K562 (cell line): ENCODE data around the gene SEPTIN2. TPM values are rescaled to one million over a fixed set of nuclear protein-coding genes. Genes with fewer than 3 reads are reported as not detected.
A peak's percentile ranks its signal among the peaks of the same experiment; 100 is the strongest.

ENCODE experiments used
- ATAC-seq: fragments of 200-7000 bp; cut with Tn5 transposase; 3 replicates; pipeline ENCODE4 v1.9.1; 2020; ENCODE audit warnings: moderate library complexity
- BruUV-seq: library from RNA; stranded (reverse); fragments of 400-500 nt; replicated peaks from 2 replicates; lab custom pipeline; 2021; lab: Mats Ljungman, UMichigan
- CTCF ChIA-PET: fragments of 300-600 bp; formaldehyde crosslinking; extraction: SDS; loops from one replicate; lab custom pipeline; 2021; ENCODE audit warnings: low intra/inter-chr PET ratio; lab: Yijun Ruan, JAX
- POLR2A ChIA-PET: fragments of 300-600, 350-650 bp; sonication (Branson Sonifier 250); formaldehyde crosslinking; extraction: SDS; loops from one replicate; lab custom pipeline; 2021; ENCODE audit warnings: antibody characterized with exemption, inconsistent platforms; lab: Yijun Ruan, JAX
- DNase-seq, 4 experiments: peaks; one replicate each; pipeline versions ENCODE4 v3.0.0 to v3.0.0-alpha.2; 2011 to 2018; ENCODE audit warnings: low spot score in 3 of 4, mixed read lengths in 3 of 4; ENCODE audit errors: extremely low read depth in 1 of 4
- FAIRE-seq: peaks from 2 replicates; lab custom pipeline; 2011; peaks lifted over from hg19 to GRCh38; lab: Jason Lieb, UNC
- H2AFZ ChIP-seq: 2 replicates; pipeline ENCODE4 v1.6.0; 2011; ENCODE audit warnings: low read depth, low read length, control low read depth, inconsistent platforms
- H3K27ac ChIP-seq: fragments of 200-600 bp; 3 replicates; pipeline ENCODE4 v1.8.0; 2011; ENCODE audit warnings: low read depth, mild to moderate bottlenecking, control low read depth, inconsistent platforms, low read length, moderate library complexity, mixed read lengths; ENCODE audit errors: extremely low read depth
- H3K27me3 ChIP-seq, 2 experiments: fragments of 300-600 bp in 1 of 2; 2 replicates in 1 of 2; 3 replicates in 1 of 2; pipeline versions ENCODE4 v1.6.0 to v1.8.0; 2011; ENCODE audit warnings: inconsistent platforms in 2 of 2, low read length in 2 of 2, mild to moderate bottlenecking in 1 of 2, mixed read lengths in 1 of 2, moderate library complexity in 1 of 2; ENCODE audit not compliant: control insufficient read depth in 2 of 2, insufficient read depth in 2 of 2
- H3K36me3 ChIP-seq: fragments of 300-600 bp; 3 replicates; pipeline ENCODE4 v1.8.0; 2011; ENCODE audit warnings: mild to moderate bottlenecking, low read length, inconsistent platforms; ENCODE audit not compliant: control insufficient read depth, insufficient read depth
- H3K4me1 ChIP-seq, 2 experiments: fragments of 200-600 bp in 1 of 2; replicated peaks in 1 of 2; 2 replicates in 1 of 2; 3 replicates in 1 of 2; pipeline versions ENCODE4 v1.5.1 to v1.8.0; 2011; ENCODE audit warnings: inconsistent platforms in 2 of 2, low read length in 2 of 2, mild to moderate bottlenecking in 1 of 2, mixed read lengths in 1 of 2, moderate library complexity in 1 of 2; ENCODE audit not compliant: control insufficient read depth in 2 of 2, insufficient read depth in 2 of 2
- H3K4me2 ChIP-seq: 2 replicates; pipeline ENCODE4 v1.6.1; 2011; ENCODE audit warnings: low read length, control low read depth, inconsistent platforms, mixed read lengths; ENCODE audit not compliant: insufficient read depth
- H3K4me3 ChIP-seq: fragments of 200-600 bp; sonication (generic), shearing (Covaris generic); 2 replicates; pipeline ENCODE4 v1.5.1; 2016; ENCODE audit warnings: control low read depth, inconsistent platforms
- H3K79me2 ChIP-seq: fragments of 200-600 bp; 3 replicates; pipeline ENCODE4 v1.8.0; 2011; ENCODE audit warnings: low read length, inconsistent platforms; ENCODE audit not compliant: control insufficient read depth, insufficient read depth
- H3K9ac ChIP-seq, 2 experiments: 2 replicates each; pipeline versions ENCODE4 v1.6.0 to v1.6.1; 2011; ENCODE audit warnings: low read depth in 2 of 2, low read length in 2 of 2, control low read depth in 1 of 2, inconsistent platforms in 1 of 2, mild to moderate bottlenecking in 1 of 2, mixed read lengths in 1 of 2; ENCODE audit not compliant: insufficient read depth in 1 of 2
- H3K9me1 ChIP-seq: one replicate; pipeline ENCODE4 v1.6.0; 2011; ENCODE audit warnings: inconsistent platforms, mild to moderate bottlenecking, low read length, moderate library complexity; ENCODE audit not compliant: control insufficient read depth, insufficient read depth
- H3K9me3 ChIP-seq: replicated peaks from 2 replicates; pipeline ENCODE4 v1.5.1; 2011; ENCODE audit warnings: low read depth, low read length, inconsistent platforms; ENCODE audit not compliant: control insufficient read depth, insufficient read depth
- H4K20me1 ChIP-seq: replicated peaks from 2 replicates; pipeline ENCODE4 v1.6.1; 2011; ENCODE audit warnings: low read length, inconsistent platforms, mixed read lengths; ENCODE audit not compliant: control insufficient read depth, insufficient read depth
- ATF2 ChIP-seq: sonication (generic); formaldehyde crosslinking; IDR thresholded peaks from 2 replicates; pipeline ENCODE4 v1.8.1; 2022; ENCODE audit warnings: missing genetic modification reagents
- CEBPZ ChIP-seq: fragments of 150-350 bp; IDR thresholded peaks from 2 replicates; pipeline ENCODE4 v1.6.1; 2014; ENCODE audit warnings: low read depth, mild to moderate bottlenecking, low read length, borderline replicate concordance
- FOXA3 ChIP-seq, 2 experiments: fragments of 450-650 bp in 1 of 2; sonication (generic) in 1 of 2; formaldehyde crosslinking; IDR thresholded peaks in 1 of 2; conservative IDR thresholded peaks in 1 of 2; 2 replicates each; pipeline versions ENCODE4 v1.4.0 to v1.8.0; 2020 to 2022; ENCODE audit warnings: mild to moderate bottlenecking in 2 of 2, missing genetic modification reagents in 1 of 2
- L3MBTL2 ChIP-seq: fragments of 450-650 bp; IDR thresholded peaks from 2 replicates; pipeline ENCODE4 v1.6.1; 2016; ENCODE audit warnings: mild to moderate bottlenecking, moderate library complexity
- MCM7 ChIP-seq, 2 experiments: fragments of 450-650 bp; IDR thresholded peaks; 2 replicates each; pipeline ENCODE4 v1.6.1; 2016 to 2018
- PHF20 ChIP-seq: fragments of 450-650 bp; IDR thresholded peaks from 2 replicates; pipeline ENCODE4 v1.6.1; 2018; ENCODE audit not compliant: partially characterized antibody
- RREB1 ChIP-seq: fragments of 250-450 bp; sonication (Bioruptor Pico); IDR thresholded peaks from 2 replicates; pipeline ENCODE4 v1.4.0; 2020
- TEAD2 ChIP-seq: fragments of 450-650 bp; IDR thresholded peaks from 2 replicates; pipeline ENCODE4 v1.6.1; 2016; ENCODE audit warnings: missing genetic modification characterization, control low read depth, missing compliant biosample characterization
- ZNF133 ChIP-seq: fragments of 250-450 bp; sonication (Bioruptor Pico); IDR thresholded peaks from 2 replicates; pipeline ENCODE4 v1.4.0; 2020; ENCODE audit warnings: mild to moderate bottlenecking
- WGBS: fragments of 100-300 bp; shearing (Covaris generic); methylation state at CpG from one replicate; pipeline ENCODE4 v1.1.6; 2016; ENCODE audit warnings: low coverage, mixed read lengths; ENCODE audit not compliant: insufficient coverage; ENCODE audit errors: missing lambda C conversion rate; 5-methylcytosine and 5-hydroxymethylcytosine counted together
- in situ Hi-C: fragments of 300-500 bp; cut with MboI; formaldehyde crosslinking; loops from 4 replicates; pipeline ENCODE4 v1.15.0; 2018; ENCODE audit warnings: inconsistent platforms, mixed read lengths
- intact Hi-C: fragments of 100-400 bp; cut with micrococcal nuclease; formaldehyde crosslinking; loops from 2 replicates; pipeline ENCODE4 v1.14.2; 2022
- polyA plus RNA-seq, 8 experiments: library from polyadenylated mRNA; depleted of rRNA in 4 of 8; stranded (reverse) in 5 of 8; unstranded in 3 of 8; fragments of >200 nt; fragmentation: Nextera tagmentation in 2 of 8; fragmentation: Illumina TruSeq in 1 of 8; extraction: Ambion mirVana in 2 of 8; extraction: Trizol in 1 of 8; gene quantifications; 2 replicates each; pipeline versions ENCODE4 v1.2.1 to v1.2.3, GENCODE V29; 2011 to 2014; ENCODE audit warnings: inconsistent platforms in 1 of 8, missing spikeins in 1 of 8
- total RNA-seq, 7 experiments: library from RNA; depleted of rRNA in 6 of 7; stranded (reverse); fragments of >200 nt in 6 of 7; fragmentation: Illumina TruSeq in 2 of 7; extraction: Trizol in 2 of 7; gene quantifications; 2 replicates each; pipeline versions ENCODE4 v1.2.1 to v1.2.3, GENCODE V29; 2011 to 2021; ENCODE audit warnings: low replicate concordance in 1 of 7

SEPTIN2 gene
- total and polyA plus RNA-seq, 9 of the 15 experiments (the other 6 are each of a cell fraction or from before 2014, with no cell fraction given), result 121 to 367 (median 166) TPM

- H3K4me3 ChIP-seq, result no peak overlapping the region
- no peaks in the 10 kb centered on the region for H3K9me3 ChIP-seq
- peaks cover 4% of the 10 kb centered on the region; the same call in 1 of the 2 replicates for H4K20me1 ChIP-seq
- 0 out of 3 replicates have a peak overlapping the region, but pooled peaks have one; percentile 28 for H3K27ac ChIP-seq
- TF ChIP-seq TEAD2 (tag) (no peak), CEBPZ (no peak), MCM7 (IDR thresholded peaks at IDR 0.05) (no peak), ATF2 (CRISPR knock-in tag) (no peak), L3MBTL2 (no peak), FOXA3 (CRISPR knock-in tag; conservative IDR thresholded peaks at IDR 0.05 in 1 of 2, IDR thresholded peaks at IDR 0.05 in 1 of 2) (no peak), ZNF133 (CRISPR knock-in tag) (no peak), RREB1 (CRISPR knock-in tag) (no peak), PHF20 (no peak)
- TF ChIP-seq, all 486 proteins: peak for 0
- ChIA-PET CTCF (no interaction called here), POLR2A (interaction anchor here (0.9 kb wide), 1 partner anchor 47 kb away, joined by 3 read pairs; no protein-coding TSS in a partner anchor)
- intact Hi-C loops (no loop called here), in situ Hi-C loops (no loop called here)
- FAIRE-seq (no peak), DNase-seq (no peak), ATAC-seq (no peak)
- Histone ChIP-seq H3K9me1 (no peaks in the 10 kb centered on the region), H3K4me1 (peaks cover 4 to 24% of the 10 kb centered on the region in 2 experiments; a peak in 3 of 5 replicates), H3K4me2 (no peak overlapping the region), H3K27me3 (no peaks in the 10 kb centered on the region), H2AFZ (no peak overlapping the region), H3K36me3 (peaks cover 7% of the 10 kb centered on the region; the same call in 1 of the 3 replicates), H3K9ac (0 out of 4 replicates have a peak overlapping the region, but pooled peaks of 1 of the 2 experiments have one; percentile 41), H3K79me2 (peaks cover 93% of the 10 kb centered on the region)
- BruUV-seq, result no TSS peak
- WGBS, result 91% methylated on average over 4 of the region's 4 CpGs
Observed at GRCh38 chr2:241280291-241280690, 35.4 kb upstream of the SEPTIN2 start.
